ENCODE data around the gene LAMA3. TPM values are rescaled to one million over a fixed set of nuclear protein-coding genes. Genes with fewer than 3 reads are reported as not detected.

Gene LAMA3
- polyA plus RNA-seq, 1 of the 3 experiments (the other 2 are of a cell fraction): 3.5 TPM

DNA sequence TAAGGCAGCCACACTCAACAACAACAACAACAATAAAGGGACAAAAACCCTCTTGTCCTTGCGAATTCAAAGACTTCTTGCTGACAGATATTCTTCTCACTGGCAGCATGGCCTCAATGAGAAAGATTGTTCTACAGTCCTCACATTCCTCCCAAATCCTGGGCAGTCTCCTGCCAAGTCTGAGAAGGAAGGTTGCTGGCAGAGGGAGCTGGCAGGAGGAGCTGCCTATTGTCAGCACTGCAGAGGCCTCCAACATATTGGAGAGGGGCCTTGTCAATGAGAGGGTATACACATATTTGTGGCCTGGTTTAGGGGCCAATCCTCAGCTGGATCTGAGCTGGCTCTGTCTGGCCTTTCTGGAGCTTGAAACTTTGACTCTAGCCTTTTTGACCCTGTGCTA lies 63.5 kb downstream of the LAMA3 start:
- Histone ChIP-seq H3F3A (replicated peaks; ENCODE audit: insufficient read depth) (no peaks in the 10 kb centered on the region), H3K27ac (ENCODE audit: low read depth in 2 of 2, low read length in 1 of 2) (no peak overlapping the region), H2AFZ (ENCODE audit: low read depth) (no peak overlapping the region), H3K36me3 (replicated peaks in 1 of 2; ENCODE audit: control insufficient read depth in 1 of 2, insufficient read depth in 2 of 2, low read length in 1 of 2) (no peaks in the 10 kb centered on the region), H3K9me2 (no peaks in the 10 kb centered on the region), H3K9ac (no peak overlapping the region), H3K4me2 (no peak overlapping the region), H3K9me3 (no peaks in the 10 kb centered on the region), H3K27me3 (ENCODE audit: insufficient read depth) (no peaks in the 10 kb centered on the region), H3K4me1 (ENCODE audit: control insufficient read depth in 1 of 2, insufficient read depth in 2 of 2, low read depth in 1 of 2, low read length in 1 of 2) (peaks cover 0 to 2% of the 10 kb centered on the region in 2 experiments; a peak in 1 of 4 replicates), H3K4me3 (ENCODE audit: low read depth in 2 of 2, low read length in 1 of 2) (no peak overlapping the region), H3K79me2 (ENCODE audit: insufficient read depth) (no peaks in the 10 kb centered on the region), H4K20me1 (ENCODE audit: insufficient read depth) (no peaks in the 10 kb centered on the region)
- WGBS (ENCODE audit: low lambda C conversion rate): 90% methylated on average over 1 of the region's 1 CpG
- TF ChIP-seq NRF1 (IDR thresholded peaks at IDR 0.05; ENCODE audit: low read depth, low read length) (no peak), TCF12 (IDR thresholded peaks at IDR 0.05) (no peak), FOXM1 (IDR thresholded peaks at IDR 0.05; ENCODE audit: low read depth) (no peak), ELF1 (IDR thresholded peaks at IDR 0.05) (no peak), SIN3A (IDR thresholded peaks at IDR 0.05; ENCODE audit: borderline replicate concordance, low read depth, low read length) (no peak), YY1 (IDR thresholded peaks at IDR 0.05; ENCODE audit: low read depth) (no peak), TEAD4 (IDR thresholded peaks at IDR 0.05; ENCODE audit: borderline replicate concordance, insufficient read depth) (no peak), FOSL2 (IDR thresholded peaks at IDR 0.05; ENCODE audit: borderline replicate concordance, low read depth) (no peak)
- TF ChIP-seq, protein P1, sequence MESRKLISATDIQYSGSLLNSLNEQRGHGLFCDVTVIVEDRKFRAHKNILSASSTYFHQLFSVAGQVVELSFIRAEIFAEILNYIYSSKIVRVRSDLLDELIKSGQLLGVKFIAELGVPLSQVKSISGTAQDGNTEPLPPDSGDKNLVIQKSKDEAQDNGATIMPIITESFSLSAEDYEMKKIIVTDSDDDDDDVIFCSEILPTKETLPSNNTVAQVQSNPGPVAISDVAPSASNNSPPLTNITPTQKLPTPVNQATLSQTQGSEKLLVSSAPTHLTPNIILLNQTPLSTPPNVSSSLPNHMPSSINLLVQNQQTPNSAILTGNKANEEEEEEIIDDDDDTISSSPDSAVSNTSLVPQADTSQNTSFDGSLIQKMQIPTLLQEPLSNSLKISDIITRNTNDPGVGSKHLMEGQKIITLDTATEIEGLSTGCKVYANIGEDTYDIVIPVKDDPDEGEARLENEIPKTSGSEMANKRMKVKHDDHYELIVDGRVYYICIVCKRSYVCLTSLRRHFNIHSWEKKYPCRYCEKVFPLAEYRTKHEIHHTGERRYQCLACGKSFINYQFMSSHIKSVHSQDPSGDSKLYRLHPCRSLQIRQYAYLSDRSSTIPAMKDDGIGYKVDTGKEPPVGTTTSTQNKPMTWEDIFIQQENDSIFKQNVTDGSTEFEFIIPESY (IDR thresholded peaks at IDR 0.05; ENCODE audit: borderline replicate concordance, low read depth): no peak
- TF ChIP-seq, protein P2, sequence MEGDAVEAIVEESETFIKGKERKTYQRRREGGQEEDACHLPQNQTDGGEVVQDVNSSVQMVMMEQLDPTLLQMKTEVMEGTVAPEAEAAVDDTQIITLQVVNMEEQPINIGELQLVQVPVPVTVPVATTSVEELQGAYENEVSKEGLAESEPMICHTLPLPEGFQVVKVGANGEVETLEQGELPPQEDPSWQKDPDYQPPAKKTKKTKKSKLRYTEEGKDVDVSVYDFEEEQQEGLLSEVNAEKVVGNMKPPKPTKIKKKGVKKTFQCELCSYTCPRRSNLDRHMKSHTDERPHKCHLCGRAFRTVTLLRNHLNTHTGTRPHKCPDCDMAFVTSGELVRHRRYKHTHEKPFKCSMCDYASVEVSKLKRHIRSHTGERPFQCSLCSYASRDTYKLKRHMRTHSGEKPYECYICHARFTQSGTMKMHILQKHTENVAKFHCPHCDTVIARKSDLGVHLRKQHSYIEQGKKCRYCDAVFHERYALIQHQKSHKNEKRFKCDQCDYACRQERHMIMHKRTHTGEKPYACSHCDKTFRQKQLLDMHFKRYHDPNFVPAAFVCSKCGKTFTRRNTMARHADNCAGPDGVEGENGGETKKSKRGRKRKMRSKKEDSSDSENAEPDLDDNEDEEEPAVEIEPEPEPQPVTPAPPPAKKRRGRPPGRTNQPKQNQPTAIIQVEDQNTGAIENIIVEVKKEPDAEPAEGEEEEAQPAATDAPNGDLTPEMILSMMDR (IDR thresholded peaks at IDR 0.05): no peak
- ChIA-PET CTCF (interaction anchor here (0.8 to 1.2 kb wide), 2 partner anchors 18 to 22 kb away, joined by 3 to 4 read pairs; no protein-coding TSS in a partner anchor), POLR2A (no interaction called here)
- no peak for DNase-seq

DNA sequence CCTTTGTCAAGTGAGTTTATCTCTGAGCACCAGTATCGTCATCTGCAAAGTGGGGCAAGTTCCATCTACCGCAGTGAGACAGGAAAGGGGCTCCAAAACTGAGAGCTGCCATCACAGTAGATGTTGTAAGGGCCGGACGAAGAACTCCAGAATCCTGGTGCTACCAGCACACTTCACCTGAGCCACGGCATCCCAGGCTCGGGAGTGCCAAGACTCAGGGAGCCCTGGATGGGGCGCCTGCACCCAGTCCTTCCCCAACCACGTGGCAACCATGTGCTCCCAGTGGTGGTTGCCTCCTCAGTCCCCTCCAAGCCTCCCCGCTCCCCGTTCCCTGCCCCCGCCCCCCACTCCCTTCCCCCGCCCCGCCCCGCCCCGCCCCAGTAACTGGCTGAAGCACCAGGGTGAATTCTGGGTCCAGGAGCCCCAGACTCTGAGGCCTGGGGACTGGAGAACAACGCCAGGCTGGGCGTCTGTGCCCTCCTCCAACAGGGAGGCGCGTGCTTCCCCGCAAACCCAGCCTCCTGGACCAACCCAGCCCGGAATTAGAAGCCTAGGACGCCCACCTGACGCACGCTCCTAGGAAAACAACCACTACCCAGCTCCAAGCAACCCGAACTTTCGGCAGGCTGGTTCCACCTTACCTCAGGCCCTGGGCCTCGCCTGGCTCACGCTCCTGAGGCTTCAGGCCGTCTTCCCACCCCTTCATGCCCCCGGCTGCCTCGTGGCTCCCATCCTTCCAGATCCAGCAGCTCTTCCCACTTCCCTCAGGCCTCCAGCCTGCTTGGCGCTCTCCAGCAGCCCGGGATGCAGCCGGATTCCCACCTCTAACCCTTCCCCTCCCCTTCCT lies 67.6 kb downstream of the LAMA3 start:
- POLR2A ChIA-PET: no interaction called here
- no peaks in the 10 kb centered on the region for H3K27me3 ChIP-seq (ENCODE audit: insufficient read depth)
- no peak for DNase-seq
- H3F3A ChIP-seq (replicated peaks; ENCODE audit: insufficient read depth): no peaks in the 10 kb centered on the region
- H3K4me2 ChIP-seq: no peak overlapping the region
- H3K79me2 ChIP-seq (ENCODE audit: insufficient read depth): no peaks in the 10 kb centered on the region
- H3K4me3 ChIP-seq (ENCODE audit: low read depth in 2 of 2, low read length in 1 of 2): no peak overlapping the region
- no peak overlapping the region for H3K27ac ChIP-seq (ENCODE audit: low read depth in 2 of 2, low read length in 1 of 2)
- H2AFZ ChIP-seq (ENCODE audit: low read depth): no peak overlapping the region
- H3K9me3 ChIP-seq: no peaks in the 10 kb centered on the region
- H3K9me2 ChIP-seq: no peaks in the 10 kb centered on the region
- TF ChIP-seq RXRA (IDR thresholded peaks at IDR 0.05; ENCODE audit: borderline replicate concordance, low read depth): no peak
- TF ChIP-seq EP300 (IDR thresholded peaks at IDR 0.05; ENCODE audit: borderline replicate concordance in 1 of 2, low read depth in 1 of 2, low read length in 1 of 2): no peak
- no peak for TF ChIP-seq ELF1 (IDR thresholded peaks at IDR 0.05)
- TF ChIP-seq, protein P3, sequence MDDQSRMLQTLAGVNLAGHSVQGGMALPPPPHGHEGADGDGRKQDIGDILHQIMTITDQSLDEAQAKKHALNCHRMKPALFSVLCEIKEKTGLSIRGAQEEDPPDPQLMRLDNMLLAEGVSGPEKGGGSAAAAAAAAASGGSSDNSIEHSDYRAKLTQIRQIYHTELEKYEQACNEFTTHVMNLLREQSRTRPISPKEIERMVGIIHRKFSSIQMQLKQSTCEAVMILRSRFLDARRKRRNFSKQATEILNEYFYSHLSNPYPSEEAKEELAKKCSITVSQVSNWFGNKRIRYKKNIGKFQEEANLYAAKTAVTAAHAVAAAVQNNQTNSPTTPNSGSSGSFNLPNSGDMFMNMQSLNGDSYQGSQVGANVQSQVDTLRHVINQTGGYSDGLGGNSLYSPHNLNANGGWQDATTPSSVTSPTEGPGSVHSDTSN (IDR thresholded peaks at IDR 0.05): no peak
- no peak for TF ChIP-seq RAD21 (IDR thresholded peaks at IDR 0.05; ENCODE audit: low read length)
- TF ChIP-seq JUND (IDR thresholded peaks at IDR 0.05): no peak
- TF ChIP-seq MEF2A (IDR thresholded peaks at IDR 0.05; ENCODE audit: borderline replicate concordance, low read depth): no peak
- no peak for TF ChIP-seq SIN3A (IDR thresholded peaks at IDR 0.05; ENCODE audit: borderline replicate concordance, low read depth, low read length)
- TF ChIP-seq, protein P4, sequence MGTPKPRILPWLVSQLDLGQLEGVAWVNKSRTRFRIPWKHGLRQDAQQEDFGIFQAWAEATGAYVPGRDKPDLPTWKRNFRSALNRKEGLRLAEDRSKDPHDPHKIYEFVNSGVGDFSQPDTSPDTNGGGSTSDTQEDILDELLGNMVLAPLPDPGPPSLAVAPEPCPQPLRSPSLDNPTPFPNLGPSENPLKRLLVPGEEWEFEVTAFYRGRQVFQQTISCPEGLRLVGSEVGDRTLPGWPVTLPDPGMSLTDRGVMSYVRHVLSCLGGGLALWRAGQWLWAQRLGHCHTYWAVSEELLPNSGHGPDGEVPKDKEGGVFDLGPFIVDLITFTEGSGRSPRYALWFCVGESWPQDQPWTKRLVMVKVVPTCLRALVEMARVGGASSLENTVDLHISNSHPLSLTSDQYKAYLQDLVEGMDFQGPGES (IDR thresholded peaks at IDR 0.05; ENCODE audit: low read depth, low read length): no peak
- TF ChIP-seq NRF1 (IDR thresholded peaks at IDR 0.05; ENCODE audit: low read depth, low read length): no peak
- no peak for TF ChIP-seq TEAD4 (IDR thresholded peaks at IDR 0.05; ENCODE audit: borderline replicate concordance, insufficient read depth)
- TF ChIP-seq EZH2phosphoT487 (IDR thresholded peaks at IDR 0.05; ENCODE audit: borderline replicate concordance, low read depth): no peak
- TF ChIP-seq YY1 (IDR thresholded peaks at IDR 0.05; ENCODE audit: low read depth): no peak
- no peak for TF ChIP-seq POLR2AphosphoS5 (IDR thresholded peaks at IDR 0.05; ENCODE audit: low read depth, low read length)
- no peak for TF ChIP-seq TAF1 (IDR thresholded peaks at IDR 0.05; ENCODE audit: borderline replicate concordance, low read depth, low read length)
- no peak for TF ChIP-seq MXI1 (IDR thresholded peaks at IDR 0.05; ENCODE audit: low read depth, low read length)
- TF ChIP-seq FOXM1 (IDR thresholded peaks at IDR 0.05; ENCODE audit: low read depth): no peak
- WGBS (ENCODE audit: low lambda C conversion rate): 89% methylated on average over 21 of the region's 34 CpGs
- CTCF ChIA-PET: interaction anchor here (1.1 kb wide), 1 partner anchor 38 kb away, joined by 3 read pairs; no protein-coding TSS in a partner anchor
- no peaks in the 10 kb centered on the region for H4K20me1 ChIP-seq (ENCODE audit: insufficient read depth)
- no peak overlapping the region for H3K9ac ChIP-seq
- H3K36me3 ChIP-seq (replicated peaks in 1 of 2; ENCODE audit: control insufficient read depth in 1 of 2, insufficient read depth in 2 of 2, low read length in 1 of 2): no peaks in the 10 kb centered on the region
- H3K4me1 ChIP-seq (ENCODE audit: control insufficient read depth in 1 of 2, insufficient read depth in 2 of 2, low read depth in 1 of 2, low read length in 1 of 2): peaks cover 0 to 2% of the 10 kb centered on the region in 2 experiments; a peak in 1 of 4 replicates

All from SK-N-SH (cell line).